H1 (cell line): Measurements from ENCODE around the gene C5. TPM values are rescaled to one million over a fixed set of nuclear protein-coding genes. Genes with fewer than 3 reads are reported as not detected.

Experiments used
- ATF2 ChIP-seq: IDR thresholded peaks from 2 replicates; pipeline ENCODE4 v1.6.1; 2012; ENCODE audit warnings: low read length, inconsistent platforms
- BACH1 ChIP-seq: IDR thresholded peaks from 2 replicates; pipeline ENCODE4 v1.6.1; 2012; ENCODE audit warnings: low read length, improper control_type of control experiment
- JUND ChIP-seq: IDR thresholded peaks from 2 replicates; pipeline ENCODE4 v1.6.1; 2011; ENCODE audit warnings: mild to moderate bottlenecking, improper control_type of control experiment, low read length
- KDM1A ChIP-seq: fragments of 200-600, 300-600 bp; sonication (generic); IDR thresholded peaks from 2 replicates; pipeline ENCODE4 v1.7.1; 2016; ENCODE audit warnings: mild to moderate bottlenecking, low read length, borderline replicate concordance
- POLR2A ChIP-seq, 2 experiments: IDR thresholded peaks; 1 replicate in 1 of 2; 2 replicates in 1 of 2; pipeline ENCODE4 v1.6.1; 2011; ENCODE audit warnings: low read depth in 2 of 2, low read length in 2 of 2, mild to moderate bottlenecking in 2 of 2; ENCODE audit errors: control extremely low read depth in 1 of 2
- RNF2 ChIP-seq: fragments of 200-900, 300-1000 bp; sonication (generic); IDR thresholded peaks from 2 replicates; pipeline ENCODE4 v1.7.1; 2016; ENCODE audit warnings: borderline replicate concordance, low read depth, mild to moderate bottlenecking, antibody characterized with exemption, low read length; ENCODE audit not compliant: poor library complexity, severe bottlenecking; ENCODE audit errors: missing control alignments
- SAP30 ChIP-seq: fragments of 300-600 bp; sonication (generic); IDR thresholded peaks from 2 replicates; pipeline ENCODE4 v1.7.1; 2012; ENCODE audit warnings: low read length, moderate library complexity, mild to moderate bottlenecking, inconsistent platforms; ENCODE audit not compliant: insufficient read depth, insufficient replicate concordance
- SP4 ChIP-seq: IDR thresholded peaks from 2 replicates; pipeline ENCODE4 v1.6.1; 2012; ENCODE audit warnings: low read length, inconsistent platforms
- SUZ12 ChIP-seq: fragments of 200-600 bp; sonication (generic); IDR thresholded peaks from 2 replicates; pipeline ENCODE4 v1.6.1; 2012; ENCODE audit warnings: mild to moderate bottlenecking, inconsistent platforms, low read length, moderate library complexity, mixed read lengths
- polyA plus RNA-seq, 7 experiments: library from polyadenylated mRNA; depleted of rRNA in 3 of 7; stranded (reverse) in 5 of 7; unstranded in 2 of 7; fragments of >200 nt in 5 of 7; fragments of 200-250 nt in 2 of 7; gene quantifications; 1 replicate in 5 of 7; 2 replicates in 1 of 7; 4 replicates in 1 of 7; pipeline versions ENCODE4 v1.2.1 to v1.2.3, GENCODE V29; 2011 to 2013; ENCODE audit warnings: missing spikeins in 2 of 7, mixed read lengths in 2 of 7
- total RNA-seq: library from RNA; stranded (reverse); fragmentation: NEBNext Ultra II Directional; extraction: Animal tissue kit (Norgen Biotek cat#: 25700); gene quantifications from 2 replicates; pipeline ENCODE4 v1.2.1, GENCODE V29; 2021

The C5 gene
- total and polyA plus RNA-seq, 2 of the 8 experiments (the other 6 are each of a cell fraction or from before 2014, with no cell fraction given), result 0.24 to 0.35 TPM

GRCh38 chr9:120916991-120917880 is 132.8 kb downstream of the C5 start (continued):
- TF ChIP-seq ATF2 (no peak), RNF2 (no peak), JUND (no peak), SUZ12 (no peak), BACH1 (no peak), SAP30 (no peak), KDM1A (no peak), SP4 (no peak), POLR2A (IDR thresholded peaks at IDR 0.05; ENCODE audit: control extremely low read depth in 1 of 2, low read depth in 2 of 2, low read length in 2 of 2) (no peak)
- TF ChIP-seq, all 59 proteins: peak for 0
